K562 (cell line): ENCODE results near the gene INMT. TPM values are rescaled to one million over a fixed set of nuclear protein-coding genes. Genes with fewer than 3 reads are reported as not detected.

Source experiments
- ATAC-seq: fragments of 200-7000 bp; cut with Tn5 transposase; 3 replicates; pipeline ENCODE4 v1.9.1; 2020; ENCODE audit warnings: moderate library complexity
- BruUV-seq: library from RNA; stranded (reverse); fragments of 400-500 nt; replicated peaks from 2 replicates; lab custom pipeline; 2021; lab: Mats Ljungman, UMichigan
- CTCF ChIA-PET: fragments of 300-600 bp; formaldehyde crosslinking; extraction: SDS; loops from one replicate; lab custom pipeline; 2021; ENCODE audit warnings: low intra/inter-chr PET ratio; lab: Yijun Ruan, JAX
- POLR2A ChIA-PET: fragments of 300-600, 350-650 bp; sonication (Branson Sonifier 250); formaldehyde crosslinking; extraction: SDS; loops from one replicate; lab custom pipeline; 2021; ENCODE audit warnings: antibody characterized with exemption, inconsistent platforms; lab: Yijun Ruan, JAX
- DNase-seq, 4 experiments: peaks; one replicate each; pipeline versions ENCODE4 v3.0.0 to v3.0.0-alpha.2; 2011 to 2018; ENCODE audit warnings: low spot score in 3 of 4, mixed read lengths in 3 of 4; ENCODE audit errors: extremely low read depth in 1 of 4
- FAIRE-seq: peaks from 2 replicates; lab custom pipeline; 2011; peaks lifted over from hg19 to GRCh38; lab: Jason Lieb, UNC
- H2AFZ ChIP-seq: 2 replicates; pipeline ENCODE4 v1.6.0; 2011; ENCODE audit warnings: low read depth, low read length, control low read depth, inconsistent platforms
- H3K27ac ChIP-seq: fragments of 200-600 bp; 3 replicates; pipeline ENCODE4 v1.8.0; 2011; ENCODE audit warnings: low read depth, mild to moderate bottlenecking, control low read depth, inconsistent platforms, low read length, moderate library complexity, mixed read lengths; ENCODE audit errors: extremely low read depth
- H3K27me3 ChIP-seq, 2 experiments: fragments of 300-600 bp in 1 of 2; 2 replicates in 1 of 2; 3 replicates in 1 of 2; pipeline versions ENCODE4 v1.6.0 to v1.8.0; 2011; ENCODE audit warnings: inconsistent platforms in 2 of 2, low read length in 2 of 2, mild to moderate bottlenecking in 1 of 2, mixed read lengths in 1 of 2, moderate library complexity in 1 of 2; ENCODE audit not compliant: control insufficient read depth in 2 of 2, insufficient read depth in 2 of 2
- H3K36me3 ChIP-seq: fragments of 300-600 bp; 3 replicates; pipeline ENCODE4 v1.8.0; 2011; ENCODE audit warnings: mild to moderate bottlenecking, low read length, inconsistent platforms; ENCODE audit not compliant: control insufficient read depth, insufficient read depth
- H3K4me1 ChIP-seq, 2 experiments: fragments of 200-600 bp in 1 of 2; replicated peaks in 1 of 2; 2 replicates in 1 of 2; 3 replicates in 1 of 2; pipeline versions ENCODE4 v1.5.1 to v1.8.0; 2011; ENCODE audit warnings: inconsistent platforms in 2 of 2, low read length in 2 of 2, mild to moderate bottlenecking in 1 of 2, mixed read lengths in 1 of 2, moderate library complexity in 1 of 2; ENCODE audit not compliant: control insufficient read depth in 2 of 2, insufficient read depth in 2 of 2
- H3K4me2 ChIP-seq: 2 replicates; pipeline ENCODE4 v1.6.1; 2011; ENCODE audit warnings: low read length, control low read depth, inconsistent platforms, mixed read lengths; ENCODE audit not compliant: insufficient read depth
- H3K4me3 ChIP-seq: fragments of 200-600 bp; sonication (generic), shearing (Covaris generic); 2 replicates; pipeline ENCODE4 v1.5.1; 2016; ENCODE audit warnings: control low read depth, inconsistent platforms
- H3K79me2 ChIP-seq: fragments of 200-600 bp; 3 replicates; pipeline ENCODE4 v1.8.0; 2011; ENCODE audit warnings: low read length, inconsistent platforms; ENCODE audit not compliant: control insufficient read depth, insufficient read depth
- H3K9ac ChIP-seq, 2 experiments: 2 replicates each; pipeline versions ENCODE4 v1.6.0 to v1.6.1; 2011; ENCODE audit warnings: low read depth in 2 of 2, low read length in 2 of 2, control low read depth in 1 of 2, inconsistent platforms in 1 of 2, mild to moderate bottlenecking in 1 of 2, mixed read lengths in 1 of 2; ENCODE audit not compliant: insufficient read depth in 1 of 2
- H3K9me1 ChIP-seq: one replicate; pipeline ENCODE4 v1.6.0; 2011; ENCODE audit warnings: inconsistent platforms, mild to moderate bottlenecking, low read length, moderate library complexity; ENCODE audit not compliant: control insufficient read depth, insufficient read depth
- H3K9me3 ChIP-seq: replicated peaks from 2 replicates; pipeline ENCODE4 v1.5.1; 2011; ENCODE audit warnings: low read depth, low read length, inconsistent platforms; ENCODE audit not compliant: control insufficient read depth, insufficient read depth
- H4K20me1 ChIP-seq: replicated peaks from 2 replicates; pipeline ENCODE4 v1.6.1; 2011; ENCODE audit warnings: low read length, inconsistent platforms, mixed read lengths; ENCODE audit not compliant: control insufficient read depth, insufficient read depth
- EP300 ChIP-seq: IDR thresholded peaks from 2 replicates; pipeline ENCODE4 v1.6.1; 2012; ENCODE audit warnings: low read length, improper control_type of control experiment
- FUS ChIP-seq: fragments of 200-400 bp; formaldehyde crosslinking; optimal IDR thresholded peaks from 2 replicates; pipeline ENCODE3; 2017; ENCODE audit warnings: low read depth, low read length
- PHF20 ChIP-seq: fragments of 450-650 bp; IDR thresholded peaks from 2 replicates; pipeline ENCODE4 v1.6.1; 2018; ENCODE audit not compliant: partially characterized antibody
- PHF21A ChIP-seq: fragments of 450-650 bp; IDR thresholded peaks from 2 replicates; pipeline ENCODE4 v1.6.1; 2017; ENCODE audit warnings: low read depth, borderline replicate concordance
- RBM22 ChIP-seq: fragments of 200-400 bp; formaldehyde crosslinking; IDR thresholded peaks from 2 replicates; pipeline ENCODE4 v1.6.1; 2018; ENCODE audit warnings: low read length, low read depth; ENCODE audit not compliant: poor library complexity, severe bottlenecking
- RFX1 ChIP-seq: fragments of 450-650 bp; IDR thresholded peaks from 2 replicates; pipeline ENCODE4 v1.6.1; 2016; ENCODE audit warnings: mild to moderate bottlenecking, moderate library complexity
- TBL1XR1 ChIP-seq, 2 experiments: IDR thresholded peaks; 2 replicates each; pipeline ENCODE4 v1.6.1; 2012; ENCODE audit warnings: improper control_type of control experiment in 2 of 2, low read length in 2 of 2, mild to moderate bottlenecking in 1 of 2
- ZNF134 ChIP-seq: fragments of 250-450 bp; sonication (Bioruptor Pico); conservative IDR thresholded peaks from 2 replicates; pipeline ENCODE4 v1.4.0; 2020
- ZNF146 ChIP-seq: IDR thresholded peaks from one replicate; pipeline ENCODE4 v1.6.1; 2018; ENCODE audit warnings: missing compliant biosample characterization; ENCODE audit not compliant: unreplicated experiment
- ZNF174 ChIP-seq: fragments of 250-450 bp; sonication (Bioruptor Pico); IDR thresholded peaks from 2 replicates; pipeline ENCODE4 v1.4.0; 2020; ENCODE audit warnings: mild to moderate bottlenecking
- ZNF311 ChIP-seq: fragments of 250-450 bp; sonication (Bioruptor Pico); IDR thresholded peaks from 2 replicates; pipeline ENCODE4 v1.4.0; 2020; ENCODE audit warnings: mild to moderate bottlenecking, moderate library complexity
- ZNF76 ChIP-seq: fragments of 250-450 bp; sonication (Bioruptor Pico); IDR thresholded peaks from 2 replicates; pipeline ENCODE4 v1.4.0; 2020; ENCODE audit warnings: mild to moderate bottlenecking, moderate library complexity, borderline replicate concordance
- ZNF766 ChIP-seq: fragments of 200-800 bp; sonication (Bioruptor generic); conservative IDR thresholded peaks from 2 replicates; pipeline ENCODE4 v1.6.1; 2016; ENCODE audit warnings: missing genetic modification characterization, missing compliant biosample characterization
- WGBS: fragments of 100-300 bp; shearing (Covaris generic); methylation state at CpG from one replicate; pipeline ENCODE4 v1.1.6; 2016; ENCODE audit warnings: low coverage, mixed read lengths; ENCODE audit not compliant: insufficient coverage; ENCODE audit errors: missing lambda C conversion rate; 5-methylcytosine and 5-hydroxymethylcytosine counted together
- in situ Hi-C: fragments of 300-500 bp; cut with MboI; formaldehyde crosslinking; loops from 4 replicates; pipeline ENCODE4 v1.15.0; 2018; ENCODE audit warnings: inconsistent platforms, mixed read lengths
- intact Hi-C: fragments of 100-400 bp; cut with micrococcal nuclease; formaldehyde crosslinking; loops from 2 replicates; pipeline ENCODE4 v1.14.2; 2022
- polyA plus RNA-seq, 8 experiments: library from polyadenylated mRNA; depleted of rRNA in 4 of 8; stranded (reverse) in 5 of 8; unstranded in 3 of 8; fragments of >200 nt; fragmentation: Nextera tagmentation in 2 of 8; fragmentation: Illumina TruSeq in 1 of 8; extraction: Ambion mirVana in 2 of 8; extraction: Trizol in 1 of 8; gene quantifications; 2 replicates each; pipeline versions ENCODE4 v1.2.1 to v1.2.3, GENCODE V29; 2011 to 2014; ENCODE audit warnings: inconsistent platforms in 1 of 8, missing spikeins in 1 of 8
- total RNA-seq, 7 experiments: library from RNA; depleted of rRNA in 6 of 7; stranded (reverse); fragments of >200 nt in 6 of 7; fragmentation: Illumina TruSeq in 2 of 7; extraction: Trizol in 2 of 7; gene quantifications; 2 replicates each; pipeline versions ENCODE4 v1.2.1 to v1.2.3, GENCODE V29; 2011 to 2021; ENCODE audit warnings: low replicate concordance in 1 of 7

The INMT gene
- total and polyA plus RNA-seq, 9 of the 15 experiments (the other 6 are each of a cell fraction or from before 2014, with no cell fraction given) = 0.04 to 0.27 TPM; not detected in 7

GRCh38 chr7:30804078-30804661 is 52.2 kb downstream of the INMT start:
- ChIA-PET CTCF (no interaction called here), POLR2A (interaction anchor here (0.6 kb wide), 1 partner anchor 142 kb away, joined by 3 read pairs; no protein-coding TSS in a partner anchor)
- Histone ChIP-seq H3K27ac (no peak overlapping the region), H3K79me2 (no peaks in the 10 kb centered on the region), H3K4me2 (no peak overlapping the region), H4K20me1 (peaks cover 5% of the 10 kb centered on the region; the same call in 1 of the 2 replicates), H3K9ac (no peak overlapping the region), H3K4me1 (peaks cover 0 to 7% of the 10 kb centered on the region in 2 experiments; a peak in 3 of 5 replicates), H2AFZ (no peak overlapping the region), H3K36me3 (peaks cover 31% of the 10 kb centered on the region; the same call in 2 of the 3 replicates), H3K9me3 (no peaks in the 10 kb centered on the region), H3K4me3 (no peak overlapping the region), H3K9me1 (peaks cover 4% of the 10 kb centered on the region), H3K27me3 (no peaks in the 10 kb centered on the region)
- no peak for ATAC-seq
- DNase-seq = no peak
- intact Hi-C loops (loop anchor here (5.0 kb wide), 1 partner anchor 93 kb away; no protein-coding TSS in a partner anchor), in situ Hi-C loops (loop anchor here (5.0 kb wide), 3 partner anchors 57 to 318 kb away; no protein-coding TSS in a partner anchor)
- TF ChIP-seq TBL1XR1 (IDR thresholded peaks at IDR 0.05; ENCODE audit: low read length in 2 of 2) (no peak), PHF21A (no peak), EP300 (no peak)
- FAIRE-seq = no peak
- no TSS peak for BruUV-seq
- 53% methylated on average over 3 of the region's 3 CpGs for WGBS

DNA sequence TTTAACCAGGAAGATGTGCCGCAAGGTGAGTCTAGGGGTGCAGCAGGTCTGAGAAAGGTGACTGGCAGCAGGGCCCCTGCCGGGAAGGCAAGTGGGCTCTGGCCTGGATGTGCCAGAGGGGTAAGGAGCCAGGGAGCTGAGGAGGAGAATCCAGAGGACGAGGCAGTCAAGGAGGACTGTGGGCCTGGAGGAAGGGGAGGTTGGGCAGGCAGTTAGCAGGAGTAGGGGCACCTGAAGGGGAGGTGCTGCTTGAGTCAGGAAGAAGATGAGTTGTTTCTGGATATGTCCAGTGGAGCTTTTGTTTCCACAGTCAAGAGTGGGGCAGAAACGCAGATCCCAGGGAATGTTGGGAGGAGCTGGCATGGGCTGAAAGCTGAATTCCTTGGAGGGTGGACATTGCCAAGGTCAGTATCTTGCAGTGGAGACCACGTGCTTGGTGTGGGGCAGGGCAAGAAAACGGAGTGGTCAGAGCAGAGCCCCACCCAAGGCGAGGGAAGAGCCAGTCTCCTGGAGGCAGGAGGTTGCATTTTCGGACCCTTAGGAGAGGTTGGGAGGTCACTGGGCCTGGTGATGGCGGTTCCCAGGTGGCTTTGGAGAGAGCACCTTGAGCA is 53.3 kb downstream of the INMT start:
- 83% methylated on average over 9 of the region's 9 CpGs for WGBS
- peaks cover 26% of the 10 kb centered on the region; the same call in 2 of the 3 replicates for H3K36me3 ChIP-seq
- in situ Hi-C loops = no loop called here
- H3K9me1 ChIP-seq = peaks cover 4% of the 10 kb centered on the region
- ATAC-seq (no peak), DNase-seq (no peak), FAIRE-seq (no peak)
- intact Hi-C loops = no loop called here
- ChIA-PET CTCF (no interaction called here), POLR2A (interaction anchor here (0.6 kb wide), 2 partner anchors 15 to 141 kb away, joined by 3 read pairs; no protein-coding TSS in a partner anchor)
- no peak overlapping the region for H3K4me2 ChIP-seq
- no peak overlapping the region for H3K27ac ChIP-seq
- peaks cover 5% of the 10 kb centered on the region; the same call in 1 of the 2 replicates for H4K20me1 ChIP-seq
- no peaks in the 10 kb centered on the region for H3K27me3 ChIP-seq
- no peak overlapping the region for H2AFZ ChIP-seq
- H3K4me1 ChIP-seq = peaks cover 0 to 7% of the 10 kb centered on the region in 2 experiments; a peak in 3 of 5 replicates
- TF ChIP-seq ZNF134 (CRISPR knock-in tag) (no peak), ZNF174 (CRISPR knock-in tag) (no peak), ZNF76 (CRISPR knock-in tag) (no peak), RFX1 (no peak), ZNF146 (CRISPR knock-in tag) (no peak), ZNF311 (CRISPR knock-in tag) (no peak), PHF20 (no peak), RBM22 (no peak), ZNF766 (no peak), FUS (no peak)
- no peak overlapping the region for H3K4me3 ChIP-seq
- BruUV-seq = no TSS peak
- H3K9ac ChIP-seq = no peak overlapping the region
- no peaks in the 10 kb centered on the region for H3K9me3 ChIP-seq
- no peaks in the 10 kb centered on the region for H3K79me2 ChIP-seq
